ENCODE data around the gene LILRB3.
"Not testable (repeated sequence)": the region's sequence is repeated elsewhere in the genome, so short reads cannot be mapped to it uniquely, and the experiment has no call there.

The LILRB3 gene

DNA sequence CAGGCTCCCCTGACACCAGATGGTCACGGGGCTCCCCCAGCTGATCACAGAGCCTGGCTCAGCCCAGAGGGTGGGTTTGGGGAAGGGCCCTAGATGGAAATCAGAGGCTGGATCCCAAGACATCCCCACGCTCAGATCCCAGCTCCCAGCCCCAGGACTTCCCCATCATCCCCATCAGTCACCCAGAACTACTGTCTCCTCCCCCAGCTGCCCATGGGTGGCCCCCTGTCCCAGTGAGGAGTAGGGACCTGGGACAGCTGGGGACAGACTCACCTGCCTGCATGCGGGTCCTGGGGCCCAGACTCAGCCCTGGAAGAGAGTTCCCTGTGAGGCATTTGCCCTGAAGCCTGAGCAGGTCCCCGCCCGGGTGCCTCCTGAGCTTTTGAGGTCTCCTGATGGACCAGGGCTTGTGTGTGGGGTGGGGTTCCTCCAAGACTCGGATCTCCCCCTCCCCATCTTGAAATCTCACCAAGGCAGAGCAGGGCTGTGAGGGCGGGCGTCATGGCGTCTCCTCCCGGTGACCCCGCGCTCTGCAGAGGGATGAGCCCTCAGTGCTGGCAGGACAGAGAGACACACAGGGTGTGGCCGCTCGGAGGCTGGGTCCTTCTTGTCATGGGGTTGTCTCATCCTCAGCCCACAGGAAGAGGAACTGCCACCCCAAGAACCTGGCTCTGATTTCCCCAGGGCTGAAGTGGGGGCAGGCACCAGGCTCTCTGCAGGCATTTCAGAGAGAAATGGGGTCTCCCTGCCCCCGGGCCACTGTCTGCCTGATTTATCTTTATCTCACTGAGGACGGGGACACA is at the start of gene LILRB3:
TSS of gene LILRB3 (minus strand) at position 534 of the 803 bp plus-strand sequence. CDS start at position 503, 31 bp downstream.
- not testable (repeated sequence) for DNase-seq (ENCODE audit: low read depth in 1 of 2, low spot score in 1 of 2)

DNA sequence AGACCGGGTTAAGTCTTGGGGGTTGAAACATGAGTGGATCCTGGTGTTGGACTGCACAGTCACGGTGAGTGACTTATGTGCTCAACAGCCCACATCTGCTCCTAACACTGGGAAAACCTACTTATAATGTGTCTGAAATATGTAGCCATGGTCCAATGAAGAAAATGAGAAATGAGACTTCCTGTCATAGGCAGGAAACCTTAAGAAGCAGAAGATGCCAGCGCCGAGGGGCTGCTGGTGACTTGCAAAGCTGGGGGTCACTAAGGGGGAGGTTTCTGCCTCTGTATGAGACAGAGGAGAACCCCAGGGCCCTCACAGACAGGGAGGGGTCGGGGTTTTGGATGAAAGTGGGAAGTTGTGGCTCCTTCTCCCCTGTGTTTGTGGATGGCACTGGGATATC is 49.4 kb upstream of the LILRB3 start:
- DNase-seq (ENCODE audit: low read depth in 1 of 2, low spot score in 1 of 2) = not testable (repeated sequence)

DNA sequence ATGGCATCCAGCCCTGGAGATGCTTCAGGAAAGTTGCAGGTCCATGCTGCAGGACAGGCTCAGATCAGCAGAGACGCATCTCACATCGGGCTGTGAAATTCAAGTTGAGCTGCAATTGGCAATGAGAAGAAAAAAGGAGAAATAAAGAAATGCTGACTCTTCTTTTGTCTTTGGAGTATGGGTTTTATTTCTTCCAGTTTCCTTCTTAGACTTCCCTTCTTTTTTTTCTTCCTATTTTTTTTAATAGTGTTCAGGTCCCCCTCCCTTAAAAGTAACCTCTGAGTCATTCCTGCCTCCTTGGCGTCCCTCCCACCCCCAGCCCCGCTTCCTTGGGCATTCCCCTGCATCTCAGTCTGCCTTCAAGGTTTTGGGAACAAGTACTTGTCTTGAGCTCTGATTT is 48.8 kb upstream of the LILRB3 start:
- DNase-seq (ENCODE audit: low read depth in 1 of 2, low spot score in 1 of 2) = not testable (repeated sequence)

DNA sequence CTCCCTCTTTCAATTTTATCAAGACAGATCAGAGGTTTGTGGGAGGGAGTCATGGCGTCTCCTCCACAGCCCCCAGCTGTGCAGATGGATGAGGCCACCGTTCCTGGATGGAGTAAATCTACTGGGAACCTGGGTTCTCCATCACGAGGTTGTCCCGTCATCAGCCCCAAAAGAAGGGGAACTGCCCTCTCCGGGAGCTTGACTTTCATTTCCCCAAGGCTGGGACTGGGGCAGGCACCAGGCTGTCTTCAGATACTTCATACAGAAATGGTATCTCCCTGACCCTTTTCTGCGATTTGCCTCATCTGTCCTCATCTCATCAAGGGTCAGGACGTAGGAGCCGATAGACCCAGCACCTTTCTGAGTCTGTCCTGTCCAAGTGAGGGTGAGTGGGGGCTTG is 48.3 kb upstream of the LILRB3 start:
- no peak for DNase-seq (ENCODE audit: low read depth in 1 of 2, low spot score in 1 of 2)

DNA sequence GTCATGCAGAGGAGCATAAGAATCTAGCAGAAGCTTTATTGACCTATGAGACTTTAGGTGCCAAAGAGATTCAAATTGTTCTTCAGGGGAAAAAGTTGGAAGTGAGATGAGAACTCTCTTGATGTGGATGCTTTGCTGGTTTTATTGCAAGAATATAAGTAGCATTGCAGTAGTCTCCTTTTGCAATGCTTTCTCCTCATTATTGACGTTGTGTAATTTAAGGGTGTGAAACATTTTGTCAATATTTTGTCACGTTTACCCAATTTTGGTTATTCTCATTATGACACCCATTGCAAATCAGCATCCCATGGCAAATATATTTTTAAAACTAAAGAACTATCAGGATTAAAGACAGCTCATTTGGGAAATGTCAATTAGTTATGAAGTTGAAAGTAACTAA is 46.1 kb upstream of the LILRB3 start:
- no peak for DNase-seq (ENCODE audit: low read depth in 1 of 2, low spot score in 1 of 2)

DNA sequence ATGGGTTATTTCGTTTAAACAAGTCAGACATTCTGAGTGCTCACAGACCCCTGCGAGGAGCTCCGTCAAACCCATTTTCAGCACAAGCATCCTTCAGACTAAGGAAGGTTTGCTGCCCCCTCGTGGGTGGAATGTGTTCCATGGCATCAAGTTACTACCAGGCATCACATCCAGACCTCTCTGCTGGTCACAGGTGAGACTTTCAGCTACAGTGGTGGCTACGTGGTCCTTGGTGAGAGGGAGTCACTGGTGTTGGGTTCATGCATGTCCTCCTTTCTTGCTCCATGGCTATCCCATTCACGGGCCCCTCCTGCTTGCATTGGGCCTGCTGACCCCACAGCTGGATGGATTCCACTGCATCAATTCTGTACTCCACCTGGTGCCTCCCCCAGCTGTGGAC is 43.3 kb upstream of the LILRB3 start:
- DNase-seq (ENCODE audit: low read depth in 1 of 2, low spot score in 1 of 2) = peak; percentile 21 to 24

DNA sequence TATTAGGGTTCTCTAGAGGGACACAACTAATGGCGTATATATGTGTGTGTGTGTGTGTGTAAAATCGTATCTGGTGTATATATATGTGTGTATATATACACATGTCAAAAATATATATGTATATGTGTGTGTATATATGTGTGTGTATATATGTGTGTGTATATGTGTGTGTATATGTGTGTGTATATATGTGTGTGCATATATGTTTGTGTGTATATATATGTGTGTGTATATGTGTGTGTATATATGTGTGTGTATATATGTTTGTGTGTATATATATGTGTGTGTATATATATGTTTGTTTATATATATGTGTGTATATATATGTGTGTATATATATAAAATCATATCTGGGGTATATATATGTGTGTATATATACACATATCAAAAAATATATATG is 39.7 kb upstream of the LILRB3 start:
- no peak for DNase-seq (ENCODE audit: low read depth in 1 of 2, low spot score in 1 of 2)

DNA sequence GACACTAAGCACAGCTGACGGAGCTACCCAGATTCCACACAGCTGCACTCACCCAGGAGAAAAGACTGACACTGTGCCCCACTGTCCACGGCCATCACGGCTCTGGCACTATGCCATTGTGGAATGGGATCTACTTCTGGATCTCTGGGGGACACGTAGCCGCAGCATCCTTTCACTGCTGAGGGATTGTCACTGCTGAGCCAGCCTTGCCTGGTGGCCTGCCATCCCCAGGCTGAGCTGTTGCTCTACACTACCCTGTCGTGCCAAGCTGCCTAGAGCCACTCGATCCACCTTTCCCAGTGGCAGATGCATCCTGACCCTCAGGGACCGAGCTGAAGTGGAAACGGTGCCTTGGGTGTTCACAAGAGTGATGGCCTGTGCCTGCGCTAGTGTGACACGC is 39.3 kb upstream of the LILRB3 start:
- DNase-seq (ENCODE audit: low read depth in 1 of 2, low spot score in 1 of 2) = no peak

DNA sequence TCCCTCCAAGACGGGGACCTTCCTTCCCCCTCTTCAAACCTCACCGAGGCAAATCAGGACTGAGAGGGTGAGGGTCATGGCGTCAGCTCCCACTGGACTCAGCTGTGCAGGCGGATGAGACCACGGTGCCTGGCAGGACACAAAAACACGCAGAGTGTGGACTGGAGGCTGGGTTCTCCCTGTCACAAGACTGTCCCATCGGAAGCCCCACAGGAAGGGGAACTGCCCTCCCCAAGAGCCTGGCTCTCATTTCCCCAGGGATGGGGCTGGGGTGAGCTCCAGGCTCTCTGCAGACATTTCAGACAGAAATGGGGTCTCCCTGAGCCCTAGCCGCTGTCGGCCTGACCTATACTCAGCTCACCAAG is 34.3 kb upstream of the LILRB3 start, which contains the start of gene LILRB5:
TSS of gene LILRB5 (minus strand) at position 158 of the 365 bp plus-strand sequence. CDS start at position 78, 80 bp downstream.
- no peak for DNase-seq (ENCODE audit: low read depth in 1 of 2, low spot score in 1 of 2)

DNA sequence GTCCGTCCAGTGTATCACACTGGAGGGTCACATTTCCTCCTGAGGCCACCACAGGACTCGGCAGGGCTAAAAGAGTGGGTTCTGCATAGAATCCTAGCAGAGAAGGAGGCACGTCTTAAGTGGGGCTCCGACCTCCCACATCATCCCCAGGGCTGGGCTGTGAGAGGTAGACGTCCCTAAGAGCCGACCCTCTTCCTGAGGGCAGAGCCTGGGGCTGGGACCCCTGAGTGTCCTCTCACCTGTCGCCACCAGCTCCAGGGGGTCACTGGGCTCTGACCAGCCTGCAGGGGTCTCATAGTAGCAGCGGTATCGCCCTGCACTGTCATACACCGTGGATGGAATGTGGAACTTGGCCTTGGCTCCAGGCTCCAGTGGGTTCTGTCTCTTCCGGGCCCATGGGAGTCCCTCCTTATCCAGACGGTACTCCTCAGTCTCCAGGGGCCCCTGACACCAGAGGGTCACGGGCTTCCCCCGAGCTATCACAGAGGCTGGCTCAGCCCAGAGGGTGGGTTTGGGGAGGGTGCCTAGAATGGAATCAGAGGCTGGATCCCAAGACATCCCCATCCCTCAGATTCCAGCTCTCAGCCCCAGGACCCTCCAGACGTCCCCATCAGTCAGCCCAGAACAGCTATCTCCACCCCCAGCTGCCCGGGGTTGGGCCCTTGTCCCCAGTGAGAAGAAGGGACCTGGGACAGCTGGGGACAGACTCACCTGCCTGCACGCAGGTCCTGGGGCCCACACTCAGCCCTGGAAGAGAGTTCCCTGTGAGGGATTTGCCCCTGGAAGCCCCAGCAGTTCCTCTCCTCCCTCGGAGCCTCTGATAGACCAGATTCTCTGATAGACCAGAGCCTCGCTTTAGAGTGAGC is 33.7 kb upstream of the LILRB3 start:
- no peak for DNase-seq (ENCODE audit: low read depth in 1 of 2, low spot score in 1 of 2)

DNA sequence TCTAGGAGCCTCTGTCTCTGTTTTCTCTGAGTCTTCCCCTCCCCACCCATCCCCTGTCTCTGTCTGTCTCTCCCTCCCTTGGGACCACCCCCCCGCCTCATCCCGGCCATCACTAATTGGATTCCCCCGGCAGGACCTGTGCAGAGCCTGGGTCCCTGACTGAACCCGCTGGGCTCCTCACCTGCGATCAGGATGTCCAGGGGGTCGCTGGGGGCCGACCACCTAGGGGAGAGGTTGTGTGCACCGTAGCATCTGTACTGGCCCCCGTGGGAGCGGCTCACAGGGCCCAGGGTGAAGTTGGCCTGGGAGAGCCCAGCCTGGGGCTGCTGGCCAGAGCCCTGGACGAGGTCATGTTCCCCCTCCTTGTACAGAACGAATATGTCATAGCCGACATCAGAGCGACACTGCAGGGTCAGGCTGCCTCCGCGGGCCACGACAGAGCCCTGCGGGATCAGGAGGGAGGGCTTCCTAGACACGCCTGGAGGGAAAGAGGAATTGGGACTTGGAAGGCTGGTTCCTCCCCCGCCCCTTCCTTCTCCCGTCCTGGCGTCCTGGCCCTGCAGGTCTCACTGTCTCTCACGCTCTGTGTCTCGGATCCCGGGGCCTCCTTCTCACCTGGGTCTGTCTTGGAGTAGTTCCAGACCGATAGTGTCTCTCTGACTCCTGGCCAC is 32.4 kb upstream of the LILRB3 start:
- DNase-seq (ENCODE audit: low read depth in 1 of 2, low spot score in 1 of 2) = no peak

DNA sequence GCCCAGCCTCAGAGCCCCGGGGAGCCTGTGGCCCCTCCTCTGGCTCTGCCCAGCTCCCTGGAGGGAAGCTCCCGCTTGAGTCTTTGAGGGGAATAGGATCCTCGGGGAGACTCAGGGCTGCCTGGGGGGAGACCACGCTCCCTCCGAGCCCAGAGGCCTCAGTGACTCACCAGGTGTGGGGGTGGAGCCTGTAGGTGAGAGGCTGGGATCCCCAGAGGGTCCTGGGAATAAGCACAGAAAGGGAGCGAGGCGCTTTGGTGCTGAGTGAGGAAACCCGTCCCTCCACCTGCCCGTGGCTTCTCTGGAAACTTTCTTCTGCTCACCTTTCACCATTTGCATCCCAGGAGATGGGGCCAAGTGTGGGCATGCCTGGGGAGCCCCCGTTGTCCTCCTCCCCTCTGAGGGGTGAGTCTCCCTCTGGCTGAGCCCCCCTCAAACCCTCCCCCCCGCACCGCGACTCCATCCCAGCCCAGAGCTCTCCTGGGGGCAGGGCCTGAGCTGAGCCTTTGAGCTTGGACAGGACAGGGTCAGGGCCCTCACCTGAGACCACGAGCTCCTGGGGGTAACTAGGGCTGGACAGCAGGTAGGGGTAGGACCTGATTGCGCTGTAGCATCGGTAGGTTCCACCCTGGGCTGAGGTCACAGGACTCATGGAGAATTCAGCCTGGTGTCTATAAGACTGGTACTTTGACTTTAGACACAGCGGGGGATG is 31.5 kb upstream of the LILRB3 start:
- DNase-seq (ENCODE audit: low read depth in 1 of 2, low spot score in 1 of 2) = no peak

DNA sequence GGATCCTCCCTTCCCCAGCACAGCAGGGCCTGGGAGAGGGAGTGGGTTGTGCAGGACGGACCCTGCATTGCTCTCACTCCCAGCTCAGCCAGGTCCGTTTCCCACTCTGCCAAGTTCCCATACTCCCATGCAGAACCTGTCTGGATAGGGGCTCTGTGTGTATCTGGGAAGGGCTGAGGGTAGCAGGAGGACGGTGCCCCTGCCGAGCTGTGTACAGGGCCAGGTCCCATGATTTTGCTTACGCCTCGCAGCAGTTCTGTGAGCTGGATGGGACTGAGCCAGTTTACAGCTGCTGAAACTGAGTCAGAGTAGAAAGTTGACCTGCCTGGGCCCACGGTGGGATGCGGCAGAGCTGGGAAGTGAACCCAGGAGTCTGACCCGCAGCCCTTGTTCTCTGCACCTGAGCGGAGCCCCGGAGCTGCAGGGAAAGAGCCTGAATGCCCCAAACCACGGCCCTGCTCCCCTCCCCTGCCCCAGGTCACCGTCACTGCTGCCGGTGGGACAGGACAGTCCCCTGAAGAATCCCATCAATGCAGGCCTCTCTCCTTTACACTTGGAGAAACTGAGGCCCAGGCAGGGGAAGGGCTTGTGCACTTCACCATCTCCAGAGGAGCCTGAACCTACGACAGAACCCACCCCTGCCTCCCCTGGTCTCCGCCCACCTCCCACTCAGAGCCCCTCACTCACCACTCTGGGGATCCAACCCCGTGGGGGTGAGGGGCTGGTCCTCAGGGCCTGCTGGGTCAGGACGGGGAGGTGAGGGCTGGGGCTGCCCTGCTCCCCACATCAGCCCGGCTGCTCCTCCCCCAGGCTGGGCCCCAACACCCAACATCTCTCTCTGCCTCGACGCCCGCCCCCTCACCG is 30.8 kb upstream of the LILRB3 start:
- DNase-seq (ENCODE audit: low read depth in 1 of 2, low spot score in 1 of 2) = no peak

DNA sequence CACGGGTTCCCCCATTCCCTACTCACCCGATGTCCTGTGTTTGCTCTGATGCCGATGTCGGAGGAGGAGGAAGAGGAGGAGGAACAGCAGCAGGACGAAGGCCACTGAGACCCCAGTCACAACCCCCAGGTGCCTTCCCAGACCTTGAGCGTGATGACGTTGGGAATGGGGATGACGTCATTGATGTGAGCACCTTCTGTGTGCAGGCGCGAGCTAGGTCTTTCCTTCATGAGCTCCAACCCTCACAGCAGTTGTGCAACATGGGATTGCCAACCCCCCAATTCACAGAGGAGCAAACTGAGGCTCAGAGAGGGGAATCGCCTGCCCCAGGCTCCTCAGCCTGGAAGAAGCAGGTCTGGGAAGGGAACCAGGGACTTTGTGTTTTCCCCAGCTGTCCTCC is 30.0 kb upstream of the LILRB3 start:
- DNase-seq (ENCODE audit: low read depth in 1 of 2, low spot score in 1 of 2) = no peak

DNA sequence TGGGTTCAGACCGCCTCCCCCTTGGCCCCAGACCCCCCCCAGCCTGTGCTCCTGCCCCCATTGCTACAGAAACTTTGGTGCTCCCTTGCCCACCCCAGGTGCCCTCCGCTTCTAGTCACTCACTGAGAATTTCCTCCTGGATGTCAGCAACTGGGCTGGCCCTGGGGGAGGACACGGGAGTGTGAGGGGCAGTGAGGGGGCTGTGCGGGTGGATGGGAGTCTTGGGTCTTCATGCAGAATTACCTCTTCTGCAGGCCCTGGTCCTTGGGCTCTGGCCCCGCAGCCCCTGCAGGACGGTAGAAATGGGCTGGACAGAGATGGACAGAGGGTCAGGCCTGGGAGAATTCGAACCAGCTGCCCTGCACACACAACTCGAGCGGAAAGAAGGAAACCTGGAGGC is 29.4 kb upstream of the LILRB3 start:
- no peak for DNase-seq (ENCODE audit: low read depth in 1 of 2, low spot score in 1 of 2)

DNA sequence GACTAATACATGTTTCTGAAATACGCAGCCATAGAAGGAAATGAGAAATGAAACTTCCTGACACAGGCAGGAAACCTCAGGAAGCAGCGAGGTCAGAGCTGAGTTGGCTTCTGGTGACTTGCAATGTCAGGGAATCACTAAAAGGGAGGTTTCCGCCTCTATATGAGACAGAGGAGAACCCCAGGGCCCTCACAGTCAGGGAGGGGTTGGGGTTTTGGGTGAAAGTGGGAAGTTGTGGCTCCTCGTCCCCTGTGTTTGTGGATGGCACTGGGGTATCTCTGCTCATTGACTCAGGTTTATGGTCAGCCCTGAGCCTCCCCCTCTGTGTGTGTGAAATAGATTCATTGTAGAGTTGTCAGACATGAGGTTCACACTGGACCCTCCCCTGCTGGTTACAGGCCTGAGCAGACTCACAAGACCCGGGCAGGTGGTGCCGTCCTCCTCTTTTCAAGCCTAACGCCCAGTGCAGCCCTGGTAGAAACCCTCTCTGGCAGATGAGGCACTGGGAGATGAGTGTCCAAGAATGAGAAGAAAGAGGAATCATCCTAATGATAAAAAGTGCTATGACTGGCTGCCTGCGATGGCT is 25.3 kb upstream of the LILRB3 start:
- DNase-seq (ENCODE audit: low read depth in 1 of 2, low spot score in 1 of 2) = no peak

DNA sequence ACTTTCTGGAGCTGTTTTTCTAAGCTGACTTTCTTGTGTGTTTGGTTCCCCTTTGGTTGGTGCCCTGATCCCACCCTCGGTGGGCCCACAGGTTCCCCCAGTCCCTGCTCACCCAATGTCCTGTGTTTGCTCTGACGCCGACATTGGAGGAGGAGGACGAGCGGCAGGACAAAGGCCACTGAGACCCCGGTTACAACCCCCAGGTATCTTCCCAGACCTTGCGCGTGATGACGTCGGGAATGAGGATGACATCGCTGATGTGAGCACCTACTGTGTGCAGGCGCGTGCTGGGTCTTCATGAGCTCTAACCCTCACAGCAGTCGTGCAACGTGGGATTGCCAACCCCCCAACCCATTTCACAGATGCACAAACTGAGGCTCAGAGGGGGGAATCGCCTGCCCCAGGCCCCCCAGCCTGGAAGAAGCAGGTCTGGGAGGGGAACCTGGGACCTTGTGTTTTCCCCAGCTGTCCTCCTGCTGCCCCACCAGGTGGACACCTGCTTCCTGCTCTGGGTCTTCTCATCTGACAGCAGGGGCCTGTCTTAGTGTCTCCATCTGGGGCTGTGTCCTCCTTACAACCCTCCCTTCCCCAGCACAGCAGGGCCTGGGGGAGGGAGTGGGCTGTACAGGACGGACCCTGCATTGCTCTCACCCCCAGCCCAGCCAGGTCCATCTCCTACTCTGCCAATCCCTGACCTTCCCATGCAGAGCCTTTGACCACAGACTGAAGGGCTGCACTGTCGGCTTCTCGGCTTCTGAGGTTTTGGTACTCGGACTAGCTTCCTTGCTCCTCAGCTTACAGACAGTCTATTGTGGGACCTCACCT is 24.5 kb upstream of the LILRB3 start:
- DNase-seq (ENCODE audit: low read depth in 1 of 2, low spot score in 1 of 2) = no peak

DNA sequence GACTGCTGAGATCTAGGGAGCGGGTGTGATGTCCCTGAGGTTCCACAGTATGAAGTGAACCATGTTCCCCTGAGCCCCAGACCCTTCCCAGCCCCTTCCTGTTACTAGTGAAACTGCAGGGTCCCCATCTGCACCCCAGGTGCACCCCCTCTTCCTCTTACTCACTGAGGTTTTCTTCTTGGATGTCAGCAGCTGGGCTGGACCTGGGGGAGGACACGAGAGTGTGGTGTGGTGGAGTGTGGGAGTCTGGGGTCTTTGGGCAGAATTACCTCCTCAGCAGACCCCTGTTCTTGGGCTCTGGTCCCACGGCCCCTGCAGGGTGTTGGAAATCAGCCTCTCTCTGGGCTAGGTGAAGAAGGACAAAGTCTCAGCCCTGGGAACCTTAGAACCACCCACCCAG is 23.1 kb upstream of the LILRB3 start:
- no peak for DNase-seq (ENCODE audit: low read depth in 1 of 2, low spot score in 1 of 2)

DNA sequence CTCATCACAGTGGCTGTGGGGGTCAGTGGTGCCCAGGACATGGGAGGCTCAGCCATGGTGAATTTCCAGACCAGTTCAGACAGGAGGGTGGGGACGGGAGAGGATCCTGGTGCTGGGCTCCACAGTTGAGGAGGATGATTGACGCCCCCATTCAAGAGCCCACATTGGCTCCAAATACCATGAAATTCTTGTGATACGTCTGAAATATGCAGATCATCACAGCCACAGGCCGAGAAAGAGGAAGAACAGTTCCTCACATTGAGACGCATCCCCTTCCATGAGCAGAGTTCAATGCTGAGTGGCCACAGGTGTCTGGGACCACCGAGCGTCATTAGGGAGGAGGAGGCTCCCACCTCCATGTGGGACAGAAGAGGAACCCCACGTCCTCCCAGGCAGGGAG is 21.0 kb upstream of the LILRB3 start:
- not testable (repeated sequence) for DNase-seq (ENCODE audit: low read depth in 1 of 2, low spot score in 1 of 2)

Measured in activated T-helper 1 cell treated with anti-CD3 and anti-CD28 coated beads, Interleukin-2, amount 50 U/mL, for 16 hours (primary cell).